ENCODE data around the gene TBPL1.

GRCh38 chr6:133937909-133938308 is 15.1 kb upstream of the TBPL1 start:
- TF ChIP-seq JUNB (IDR thresholded peaks at IDR 0.05) (no peak), ELK1 (IDR thresholded peaks at IDR 0.05; ENCODE audit: low read depth, low read length) (no peak), FOSB (CRISPR knock-in tag; IDR thresholded peaks at IDR 0.05) (no peak), CBX8 (IDR thresholded peaks at IDR 0.05) (no peak), CTCF (IDR thresholded peaks at IDR 0.05) (no peak), RFX5 (IDR thresholded peaks at IDR 0.05) (no peak), RAD21 (conservative IDR thresholded peaks at IDR 0.05 in 1 of 2, IDR thresholded peaks at IDR 0.05 in 1 of 2) (no peak), TP53 (CRISPR knock-in tag; IDR thresholded peaks at IDR 0.05) (no peak), EP300 (IDR thresholded peaks at IDR 0.05) (no peak), USF2 (IDR thresholded peaks at IDR 0.05) (no peak), RNF2 (IDR thresholded peaks at IDR 0.05; ENCODE audit: borderline replicate concordance, low read depth) (no peak), PBX3 (IDR thresholded peaks at IDR 0.05) (no peak), GATA3 (IDR thresholded peaks at IDR 0.05; ENCODE audit: borderline replicate concordance) (no peak), POLR2A (IDR thresholded peaks at IDR 0.05; ENCODE audit: low read length) (no peak)
